CD4-positive, alpha-beta T cell treated with Interleukin-10 for 1 hour (primary cell): ENCODE results near the gene TOM1L2.
"Not testable (repeated sequence)": the region's sequence is repeated elsewhere in the genome, so short reads cannot be mapped to it uniquely, and the experiment has no call there.

ENCODE experiments used
- DNase-seq: peaks from one replicate; pipeline ENCODE4 v3.0.0-alpha.2; 2020

Gene TOM1L2

DNA sequence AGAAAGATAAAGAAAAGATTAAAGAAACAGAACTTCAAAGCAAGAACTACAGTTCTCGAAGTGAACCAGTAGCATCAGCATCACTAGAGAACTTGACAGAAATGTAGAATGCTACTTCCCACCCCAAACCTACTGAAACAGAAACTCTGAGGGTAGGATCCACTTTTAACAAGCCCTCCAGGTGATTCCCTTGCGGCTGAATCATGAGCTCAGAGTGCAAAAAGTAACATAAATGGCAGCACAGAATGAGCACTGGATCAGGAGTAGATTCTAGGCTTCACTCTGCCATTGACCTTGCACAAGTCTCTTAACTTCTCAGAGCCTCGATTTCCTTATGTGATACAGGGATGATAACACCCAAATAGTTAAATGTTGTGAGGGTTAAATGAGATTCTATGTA is 5.8 kb downstream of the TOM1L2 start:
- no peak for DNase-seq

DNA sequence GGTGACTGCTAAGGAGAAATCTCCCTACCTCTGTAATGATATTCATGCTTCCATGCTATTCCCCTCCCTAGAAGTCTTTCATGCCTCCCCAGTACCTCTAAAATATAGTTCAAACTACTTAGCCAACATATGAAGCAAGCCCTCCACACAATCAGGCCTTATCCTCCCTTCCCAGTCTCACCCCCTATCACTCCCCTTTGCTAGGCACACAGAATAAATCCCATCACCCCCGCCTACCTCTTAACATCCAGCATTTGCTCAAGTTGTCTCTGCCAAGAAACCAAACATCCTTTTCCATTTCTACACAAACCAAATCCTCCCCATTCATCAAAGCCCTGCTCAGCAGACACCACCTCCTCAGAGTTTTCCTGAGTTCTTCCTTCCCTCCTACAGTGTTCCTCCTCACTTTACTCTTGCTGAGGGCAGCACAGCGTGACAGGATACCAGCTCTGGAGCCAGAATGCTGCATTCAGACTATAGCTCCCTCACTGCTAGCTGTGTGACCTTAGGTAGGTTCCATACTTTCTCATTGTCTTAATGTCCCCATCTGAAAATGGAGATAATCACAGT is 7.0 kb downstream of the TOM1L2 start:
- DNase-seq, result no peak

DNA sequence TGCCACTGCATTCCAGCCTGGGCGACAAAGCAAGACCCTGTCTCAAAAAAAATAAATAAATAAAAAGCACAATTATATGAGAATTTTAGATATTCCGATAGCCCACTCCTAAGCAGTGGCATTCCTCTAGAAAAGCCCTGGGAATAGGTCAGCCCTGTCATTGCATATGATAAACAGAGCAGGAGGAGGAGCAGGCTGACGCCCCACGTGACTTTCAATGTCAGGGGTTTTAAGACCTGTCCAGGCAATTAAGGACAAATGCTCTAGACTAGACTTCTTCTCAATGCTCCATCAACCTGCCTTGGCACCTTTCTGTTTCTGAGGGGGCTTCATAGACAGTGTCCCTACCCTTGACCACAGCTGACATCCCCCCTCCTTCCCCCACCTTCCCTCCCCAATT is 7.5 kb downstream of the TOM1L2 start:
- DNase-seq, result no peak

DNA sequence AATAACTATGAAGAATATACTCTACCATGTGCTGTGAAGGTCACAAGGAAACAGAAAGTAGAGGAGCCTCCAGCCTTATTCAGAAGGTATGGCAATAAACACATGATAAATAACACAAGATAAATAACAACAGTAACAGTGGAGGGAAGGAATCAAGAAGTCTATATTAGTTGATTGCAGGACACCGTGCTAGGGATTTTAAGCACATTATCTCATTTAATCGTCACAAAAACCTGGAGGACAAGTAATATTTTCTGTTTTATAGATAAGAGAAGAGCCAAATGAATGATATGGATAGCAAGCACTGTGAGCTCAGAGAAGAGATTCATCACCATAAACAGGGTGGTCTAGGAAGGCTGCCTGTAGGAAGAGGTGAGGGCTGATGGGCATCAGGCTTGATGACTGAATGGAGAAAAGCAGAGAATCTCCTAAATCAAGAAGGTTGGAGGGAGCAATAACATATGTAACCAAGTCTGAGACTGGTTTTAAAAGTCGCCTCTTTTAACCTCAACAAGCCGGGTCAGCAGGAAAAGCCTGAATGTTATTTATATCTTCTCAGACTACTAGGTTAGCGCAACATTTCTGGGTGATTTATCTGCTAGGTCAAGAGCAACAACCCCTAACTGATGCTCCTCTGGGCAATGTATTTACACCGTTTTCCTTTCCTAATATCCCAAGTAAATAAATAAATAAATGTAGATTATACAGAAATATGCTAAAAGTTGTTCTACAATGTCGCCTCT is 8.3 kb downstream of the TOM1L2 start:
- DNase-seq, result no peak

DNA sequence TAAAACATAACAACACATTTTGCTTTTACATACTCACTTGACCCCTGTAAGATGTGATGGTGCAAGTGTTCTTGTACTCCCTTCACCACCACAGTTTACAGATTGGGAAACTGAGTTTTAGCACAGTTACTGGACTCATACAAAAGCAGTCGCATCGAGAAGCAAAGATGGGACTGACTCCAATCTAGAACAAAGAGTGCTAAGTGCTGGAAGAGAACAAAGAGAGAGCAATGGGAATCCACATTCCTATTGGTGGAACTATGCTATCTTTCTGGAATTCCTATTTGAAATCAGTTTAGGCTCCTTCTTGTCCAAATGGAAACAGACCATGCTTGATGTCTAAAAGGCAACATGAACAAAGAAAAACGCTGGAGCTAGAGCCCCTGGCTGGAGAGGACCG is 9.1 kb downstream of the TOM1L2 start:
- no peak for DNase-seq

DNA sequence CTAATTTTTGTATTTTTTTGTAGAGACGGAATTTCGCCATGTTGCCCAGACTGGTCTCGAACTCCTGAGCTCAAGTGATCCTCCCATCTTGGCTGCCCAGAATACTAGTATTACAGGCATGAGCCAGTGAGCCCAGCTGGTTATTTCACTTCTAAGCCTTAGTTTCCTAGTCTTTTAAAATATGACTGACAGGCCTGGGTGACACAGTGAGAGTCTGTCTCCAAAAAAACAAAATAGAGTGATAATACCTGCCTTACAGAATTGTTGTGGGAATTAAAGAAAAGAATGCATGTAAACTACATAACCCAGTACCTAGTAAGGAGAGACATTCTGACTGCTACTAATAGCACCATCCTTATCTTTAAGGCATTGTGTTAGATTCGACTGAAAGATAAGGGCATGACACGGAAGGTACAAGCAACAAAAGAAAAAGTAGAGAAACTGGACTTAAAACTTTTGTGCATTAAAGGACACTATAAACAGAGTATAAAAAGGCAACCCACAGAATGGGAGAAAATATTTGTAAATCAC is 11.6 kb downstream of the TOM1L2 start:
- DNase-seq, result no peak

DNA sequence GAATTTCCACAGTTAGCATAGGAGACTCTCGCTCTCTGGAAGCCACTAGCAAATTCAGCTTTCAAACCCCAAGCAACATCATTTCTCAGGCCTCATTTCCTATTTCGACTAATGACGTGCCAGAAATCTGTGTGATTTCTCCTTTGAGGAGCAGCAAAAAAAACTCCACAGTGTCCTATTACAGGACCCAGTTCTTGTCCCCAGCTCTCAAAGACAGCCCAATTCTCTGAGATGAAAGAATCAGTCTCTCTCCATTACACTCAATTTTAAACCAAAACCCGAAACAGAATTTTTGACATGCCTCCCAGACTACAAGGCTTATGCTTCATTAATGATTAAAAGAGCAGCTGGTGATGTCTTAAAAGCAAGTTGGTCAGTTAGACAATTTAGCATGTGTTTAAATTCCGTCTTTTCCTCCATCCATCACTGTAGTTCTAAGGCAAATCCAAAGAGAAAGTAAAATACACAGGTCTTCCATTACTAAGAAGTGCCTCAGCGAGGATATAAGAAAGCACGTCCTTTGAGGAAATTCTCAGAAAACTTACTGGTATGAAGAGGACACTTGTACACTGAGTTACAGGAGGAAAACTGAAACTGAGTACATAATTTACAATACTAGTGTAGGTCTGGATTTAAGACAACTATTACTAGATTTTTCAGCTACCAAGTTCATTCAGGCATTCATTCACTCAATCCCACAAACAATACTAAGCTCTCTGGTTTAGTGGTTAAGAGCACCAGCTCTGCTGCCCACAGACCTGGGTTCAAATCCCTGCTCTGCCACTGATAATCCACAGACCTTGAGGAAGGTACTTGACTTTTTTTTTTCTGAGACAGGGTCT is 12.5 kb downstream of the TOM1L2 start:
- DNase-seq, result peak; percentile 44

DNA sequence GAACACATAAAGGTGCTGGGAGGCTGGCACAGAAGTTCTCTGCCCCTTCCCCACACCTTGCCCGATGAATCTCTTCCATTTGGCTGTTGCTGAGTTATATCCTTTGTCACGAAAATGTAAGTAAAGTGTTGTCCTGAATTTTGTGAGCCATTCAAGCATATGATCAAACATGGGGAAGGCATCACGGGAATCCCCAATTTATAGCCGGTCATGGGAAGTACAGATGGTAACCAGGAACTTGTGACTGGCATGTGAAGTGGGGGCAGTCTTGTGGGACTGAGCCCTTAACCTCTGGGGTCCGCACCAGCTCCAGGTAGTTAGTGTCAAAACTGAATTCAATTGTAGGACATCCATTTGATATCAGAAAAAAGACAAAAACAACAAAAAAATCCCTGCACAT is 13.2 kb downstream of the TOM1L2 start:
- DNase-seq, result no peak

DNA sequence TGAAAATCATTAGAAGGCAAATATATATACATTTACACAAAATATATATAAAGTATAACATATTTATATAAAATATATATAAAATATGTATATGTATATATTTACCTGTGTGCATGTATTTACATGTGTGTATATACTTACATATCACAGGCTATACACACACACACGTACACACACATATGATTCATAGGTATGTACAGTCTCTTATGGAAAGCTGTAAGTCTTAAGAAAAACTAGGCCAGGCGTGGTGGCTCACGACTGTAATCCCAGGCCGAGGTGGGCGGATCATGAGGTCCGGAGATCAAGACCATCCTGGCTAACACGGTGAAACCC is 14.7 kb downstream of the TOM1L2 start:
- no peak for DNase-seq

DNA sequence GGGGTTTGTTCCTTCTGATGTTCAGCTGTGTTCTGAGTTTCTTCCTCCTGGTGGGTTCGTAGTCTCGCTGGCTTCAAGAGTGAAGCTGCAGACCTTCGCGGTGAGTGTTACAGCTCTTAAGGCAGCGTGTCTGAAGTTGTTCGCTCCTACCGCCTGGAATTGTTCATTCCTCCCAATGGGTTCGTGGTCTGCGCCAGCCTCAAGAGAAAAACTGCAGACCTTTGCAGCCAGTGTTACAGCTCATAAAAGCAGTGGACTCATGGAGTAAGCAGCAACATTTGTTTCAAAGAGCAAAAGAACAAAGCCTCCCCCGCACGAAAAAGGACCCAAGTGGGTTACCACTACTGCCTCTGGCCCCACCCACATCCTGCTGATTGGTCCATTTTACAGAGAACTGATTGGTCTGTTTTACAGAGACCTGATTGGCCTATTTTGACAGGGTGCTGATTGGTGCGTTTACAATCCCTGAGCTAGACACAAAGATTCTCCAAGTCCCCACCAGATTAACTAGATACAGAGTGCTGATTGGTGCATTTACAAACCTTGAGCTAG is 16.3 kb downstream of the TOM1L2 start:
- DNase-seq, result not testable (repeated sequence)

DNA sequence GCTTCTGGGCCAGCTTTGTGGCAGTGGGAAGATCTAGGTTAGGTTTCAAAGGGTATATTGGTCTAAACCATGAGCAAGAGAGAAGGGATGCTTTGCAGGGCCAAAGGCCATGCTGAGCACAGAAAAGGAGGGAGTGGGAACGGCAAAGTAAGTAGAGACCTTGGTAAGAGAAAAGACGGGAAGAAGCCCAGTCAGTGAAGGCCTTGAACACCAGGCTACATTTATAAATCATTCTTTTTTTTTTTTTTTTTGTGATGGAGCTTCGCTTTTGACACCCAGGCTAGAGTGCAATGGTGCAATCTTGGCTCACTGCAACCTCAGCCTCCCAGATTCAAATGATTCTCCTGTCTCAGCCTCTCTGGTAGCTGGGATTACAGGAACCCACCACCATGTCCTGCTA is 18.1 kb downstream of the TOM1L2 start:
- DNase-seq, result no peak

DNA sequence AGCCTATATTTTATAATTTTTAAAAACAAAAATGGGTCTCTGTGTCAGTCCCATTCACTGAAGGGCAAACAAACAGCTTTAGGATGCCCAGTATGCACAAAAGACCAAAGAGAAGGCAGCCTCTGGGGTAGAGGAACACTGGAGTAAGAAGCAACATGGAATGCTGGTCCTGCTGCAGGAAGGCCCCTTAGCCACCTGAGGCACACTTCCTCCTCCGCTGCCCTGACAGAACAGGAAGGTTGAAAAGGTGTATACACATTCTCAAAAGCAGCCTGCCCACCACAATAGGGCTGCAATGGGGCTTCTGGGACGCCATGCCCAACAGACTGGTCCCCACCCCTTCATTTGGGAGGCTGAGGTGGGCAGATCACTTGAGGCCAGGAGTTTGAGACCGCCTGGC is 19.5 kb downstream of the TOM1L2 start:
- DNase-seq, result no peak

DNA sequence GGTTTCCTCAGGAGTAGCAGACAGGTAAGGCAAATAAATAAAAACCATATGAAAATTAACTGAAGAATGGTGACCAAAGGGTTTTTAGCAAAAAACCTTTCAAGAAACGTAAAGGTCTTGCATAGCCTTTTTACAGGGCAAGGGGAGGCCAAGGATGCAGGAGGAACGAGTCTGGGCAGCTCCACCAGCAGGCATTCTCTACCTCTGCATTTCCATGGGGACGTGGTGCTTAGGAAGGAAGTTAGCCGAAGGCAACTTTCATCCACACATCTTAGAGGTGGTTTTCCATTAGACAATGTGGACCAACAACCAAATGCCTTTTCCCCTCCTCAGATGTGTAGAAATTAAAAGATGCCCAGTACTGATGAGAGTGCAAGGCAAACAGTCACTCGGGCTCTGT is 20.7 kb downstream of the TOM1L2 start:
- DNase-seq, result no peak

DNA sequence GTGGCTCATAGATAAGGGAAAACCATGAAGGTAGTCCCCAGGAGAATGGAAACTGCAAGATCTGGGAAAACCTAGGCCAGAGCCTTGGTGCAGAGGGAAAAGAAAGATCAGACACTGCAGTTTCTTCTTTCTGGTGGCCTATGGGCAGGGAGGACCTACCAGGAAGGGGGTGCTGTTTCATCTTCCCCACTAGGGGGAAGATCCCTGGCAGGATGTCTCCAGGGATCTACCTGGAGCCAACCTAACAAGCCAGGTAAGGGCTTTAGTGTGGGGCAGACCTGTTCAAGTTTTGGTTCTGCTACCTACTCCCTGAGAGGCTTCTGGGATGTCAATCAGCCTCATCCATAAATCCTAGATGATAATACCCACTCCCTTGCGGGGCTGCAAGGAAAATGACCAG is 21.4 kb downstream of the TOM1L2 start:
- no peak for DNase-seq

DNA sequence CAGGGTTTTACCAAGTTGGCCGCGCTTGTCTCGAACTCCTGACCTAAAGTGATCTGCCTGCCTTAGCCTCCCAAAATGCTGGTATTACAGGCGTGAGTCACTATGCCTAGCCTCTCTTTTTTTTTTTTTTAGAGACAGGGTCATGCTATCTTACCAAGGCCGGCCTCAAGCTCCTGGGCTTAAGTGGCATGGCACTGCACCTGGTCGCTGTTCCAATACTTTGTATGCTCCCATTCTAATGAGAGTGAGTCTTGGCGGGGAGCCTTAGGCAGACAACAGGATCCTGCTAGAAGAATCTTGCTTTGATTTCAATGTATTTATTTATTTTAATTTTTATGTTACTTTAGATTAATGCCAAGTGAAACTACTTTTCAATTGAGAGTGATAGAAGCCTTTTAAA is 21.9 kb downstream of the TOM1L2 start:
- DNase-seq, result no peak

DNA sequence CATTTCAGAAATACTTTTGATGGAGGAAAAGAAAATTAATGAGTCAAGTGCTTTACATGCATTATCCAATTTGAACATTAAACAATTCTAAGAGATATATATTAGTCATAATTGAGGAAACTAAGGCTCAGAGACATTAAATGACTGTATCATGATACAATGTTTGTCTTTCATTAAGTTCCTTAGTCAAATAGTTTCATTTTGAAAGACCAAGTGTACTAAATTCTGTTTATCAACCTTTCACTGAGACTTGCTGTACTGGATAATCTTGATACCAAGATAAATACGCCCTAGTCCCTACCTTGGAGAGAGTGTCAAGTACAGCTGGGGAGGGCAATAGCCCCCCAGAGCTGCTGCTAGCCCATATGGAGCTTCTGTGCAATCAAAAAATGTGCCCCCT is 24.2 kb downstream of the TOM1L2 start:
- DNase-seq, result no peak

DNA sequence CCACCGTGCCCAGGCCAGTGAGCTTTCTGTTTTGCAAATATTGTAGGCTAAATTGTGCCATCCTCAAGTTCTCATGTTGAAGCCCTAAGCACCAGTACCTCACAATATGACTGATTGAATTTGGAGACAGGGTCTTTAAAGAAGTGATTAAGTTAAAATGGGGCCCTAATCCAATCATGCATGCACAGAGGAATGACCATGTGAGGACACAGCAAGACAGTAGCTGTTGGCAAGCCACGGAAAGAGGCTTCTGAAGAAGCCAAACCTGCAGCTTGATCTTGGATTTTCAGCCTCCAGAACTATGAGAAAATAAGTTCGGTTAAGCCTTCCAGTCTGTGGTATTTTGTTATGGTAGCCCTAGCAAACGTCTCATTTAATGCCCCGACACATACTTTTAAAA is 24.9 kb downstream of the TOM1L2 start:
- DNase-seq, result no peak

DNA sequence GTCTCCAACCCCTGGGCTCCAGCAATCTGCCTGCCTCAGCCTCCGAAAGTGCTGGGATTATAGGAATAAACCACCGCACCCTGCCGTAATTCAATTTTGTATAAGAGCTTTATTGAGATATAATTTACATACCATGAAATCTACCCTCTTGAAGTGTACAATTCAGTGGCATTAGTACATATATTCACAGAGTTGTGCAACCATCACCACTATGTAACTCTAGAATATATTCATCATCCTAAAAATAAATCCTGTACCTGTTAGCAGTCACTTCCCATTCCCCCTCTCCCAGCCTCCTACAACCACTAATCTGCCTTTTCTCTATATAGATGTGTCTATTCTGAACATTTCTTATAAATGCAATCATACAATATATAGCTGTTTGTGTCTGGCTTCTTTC is 26.1 kb downstream of the TOM1L2 start:
- DNase-seq, result no peak

DNA sequence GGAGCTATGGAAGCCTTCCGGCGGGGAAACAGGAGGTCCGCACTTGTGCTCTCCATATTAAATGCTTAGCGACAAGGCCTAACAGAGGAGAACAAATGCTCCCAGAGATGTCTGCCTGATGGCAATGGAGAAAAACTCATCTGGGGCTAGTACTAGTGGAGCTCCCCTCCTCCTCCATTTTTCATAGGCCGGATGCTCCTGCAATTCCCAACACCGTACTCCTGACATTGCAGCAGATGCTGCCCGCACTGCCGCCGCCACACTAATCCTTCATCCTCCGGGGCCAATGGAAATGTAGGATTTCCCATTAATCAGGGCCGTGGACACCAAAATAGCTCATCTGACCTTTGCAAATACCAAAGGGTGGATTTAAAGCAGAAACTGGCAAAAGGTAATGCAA is 27.5 kb downstream of the TOM1L2 start:
- no peak for DNase-seq

DNA sequence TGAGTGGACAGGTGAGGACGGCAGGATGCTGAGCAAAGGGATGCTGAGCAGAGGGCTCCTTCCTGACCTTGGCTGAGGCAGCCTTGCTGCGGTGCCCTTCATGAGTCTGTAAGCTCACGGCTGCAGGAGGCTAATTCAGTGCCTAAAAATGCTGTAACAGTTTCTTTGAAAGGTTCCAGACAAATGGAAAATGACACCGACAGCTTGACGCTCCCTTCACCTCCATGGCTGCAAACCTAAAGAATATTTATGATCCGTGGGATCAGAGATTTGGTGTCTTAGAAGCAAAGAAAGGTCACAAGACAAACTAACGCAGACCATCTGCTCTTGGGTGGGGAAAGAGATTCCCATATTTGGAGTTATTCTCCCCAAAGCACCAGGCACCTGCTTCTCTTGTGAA is 28.0 kb downstream of the TOM1L2 start:
- DNase-seq, result no peak

DNA sequence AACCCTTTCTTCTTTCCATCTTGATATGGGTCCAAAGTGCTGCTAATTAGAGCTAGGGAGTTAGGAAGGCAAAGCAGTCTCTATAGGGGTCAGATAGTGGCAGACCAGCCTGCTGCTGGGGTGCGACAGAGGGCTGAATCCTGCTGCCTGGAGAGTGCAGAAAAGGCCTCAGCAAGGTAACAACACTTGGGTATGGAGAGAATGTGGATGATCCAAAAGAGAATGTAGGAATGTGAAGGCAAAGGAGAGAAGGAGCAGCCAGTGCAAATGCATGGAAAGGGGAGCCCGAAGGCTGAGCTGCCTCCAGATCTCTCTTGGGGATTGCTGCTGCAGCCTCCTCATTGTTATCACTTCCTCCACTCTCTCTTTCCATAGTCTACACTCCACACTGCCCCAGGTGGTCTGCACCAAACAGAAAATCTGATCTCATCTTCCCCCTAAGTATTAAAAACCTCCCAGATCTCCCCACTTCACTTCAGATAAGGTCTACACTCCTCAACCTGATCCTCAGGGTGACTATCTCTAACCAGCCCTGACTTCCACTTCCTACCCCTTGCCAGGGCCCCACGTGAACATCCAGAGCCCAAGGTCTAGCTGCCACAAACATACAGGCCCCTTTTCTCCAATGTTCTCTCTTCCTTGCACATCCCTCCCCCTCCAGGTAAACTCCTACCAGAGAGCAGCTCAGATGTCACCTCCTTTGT is 28.8 kb downstream of the TOM1L2 start:
- no peak for DNase-seq

DNA sequence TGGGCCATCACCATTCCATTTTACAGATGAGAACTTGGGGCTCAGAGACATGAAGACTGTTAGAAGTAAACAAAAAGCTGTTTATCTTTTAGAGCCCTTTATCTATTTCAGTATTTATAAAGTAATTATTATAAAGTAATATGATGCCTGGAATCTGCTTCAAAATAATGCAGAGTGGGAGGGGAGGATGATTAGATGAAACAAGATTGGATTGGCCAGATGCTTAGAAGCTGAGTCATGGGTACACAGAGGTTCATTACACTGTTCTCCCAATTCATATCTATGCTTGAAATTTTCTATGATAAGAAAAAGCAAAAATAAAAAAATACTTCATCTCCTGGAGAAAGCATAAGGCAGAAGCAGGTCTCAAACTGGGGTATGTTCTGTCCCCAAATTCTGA is 29.4 kb downstream of the TOM1L2 start:
- no peak for DNase-seq

DNA sequence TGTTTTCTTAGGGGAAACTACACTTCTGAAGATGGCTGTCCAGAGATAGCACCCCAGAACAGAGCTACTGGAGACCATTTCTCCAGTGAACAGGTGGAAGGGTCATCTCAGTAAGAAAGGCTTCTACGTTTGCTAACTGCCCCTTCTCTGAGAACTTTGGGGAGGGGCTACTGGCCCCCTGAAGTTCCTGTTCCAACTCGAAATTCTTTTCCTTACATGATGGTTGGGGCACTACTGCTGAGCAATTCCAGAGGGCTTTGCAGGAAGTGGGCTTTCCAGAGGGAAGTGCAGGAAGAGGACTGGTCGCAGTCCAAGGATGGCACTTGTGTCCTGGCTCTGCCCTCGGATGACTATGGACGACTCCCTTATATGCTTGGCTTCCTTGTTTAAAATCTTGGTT is 31.2 kb downstream of the TOM1L2 start:
- no peak for DNase-seq
